Measurements from ENCODE around the gene CDCA7.
A peak's percentile ranks its signal among the peaks of the same experiment; 100 is the strongest.
"Not testable (repeated sequence)": the region's sequence is repeated elsewhere in the genome, so short reads cannot be mapped to it uniquely, and the experiment has no call there.

The CDCA7 gene

DNA sequence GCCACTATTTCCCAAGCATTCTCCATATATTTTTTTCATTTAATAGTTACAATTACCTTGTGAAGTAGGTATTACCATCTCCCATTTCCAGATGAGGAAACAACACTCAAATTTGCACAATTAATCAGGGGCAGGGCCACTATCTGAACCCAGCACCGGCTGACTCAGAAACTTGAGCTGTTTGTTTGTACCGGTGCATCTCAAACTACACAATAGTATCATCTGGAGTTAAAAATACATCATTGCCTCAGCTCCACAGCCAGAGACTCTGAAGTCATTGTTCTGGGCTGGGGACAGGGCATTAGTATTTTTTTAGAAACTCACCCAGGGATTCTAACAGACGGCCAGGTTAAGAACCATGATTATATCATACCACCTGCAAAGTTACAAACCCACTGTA lies 55.9 kb downstream of the CDCA7 start:
- H3K4me3 ChIP-seq (ENCODE audit: low read length) = no peak overlapping the region
- DNase-seq (ENCODE audit: low read depth) = no peak
- TF ChIP-seq, protein P1, sequence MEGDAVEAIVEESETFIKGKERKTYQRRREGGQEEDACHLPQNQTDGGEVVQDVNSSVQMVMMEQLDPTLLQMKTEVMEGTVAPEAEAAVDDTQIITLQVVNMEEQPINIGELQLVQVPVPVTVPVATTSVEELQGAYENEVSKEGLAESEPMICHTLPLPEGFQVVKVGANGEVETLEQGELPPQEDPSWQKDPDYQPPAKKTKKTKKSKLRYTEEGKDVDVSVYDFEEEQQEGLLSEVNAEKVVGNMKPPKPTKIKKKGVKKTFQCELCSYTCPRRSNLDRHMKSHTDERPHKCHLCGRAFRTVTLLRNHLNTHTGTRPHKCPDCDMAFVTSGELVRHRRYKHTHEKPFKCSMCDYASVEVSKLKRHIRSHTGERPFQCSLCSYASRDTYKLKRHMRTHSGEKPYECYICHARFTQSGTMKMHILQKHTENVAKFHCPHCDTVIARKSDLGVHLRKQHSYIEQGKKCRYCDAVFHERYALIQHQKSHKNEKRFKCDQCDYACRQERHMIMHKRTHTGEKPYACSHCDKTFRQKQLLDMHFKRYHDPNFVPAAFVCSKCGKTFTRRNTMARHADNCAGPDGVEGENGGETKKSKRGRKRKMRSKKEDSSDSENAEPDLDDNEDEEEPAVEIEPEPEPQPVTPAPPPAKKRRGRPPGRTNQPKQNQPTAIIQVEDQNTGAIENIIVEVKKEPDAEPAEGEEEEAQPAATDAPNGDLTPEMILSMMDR (conservative IDR thresholded peaks at IDR 0.05; ENCODE audit: low read length) = no peak

DNA sequence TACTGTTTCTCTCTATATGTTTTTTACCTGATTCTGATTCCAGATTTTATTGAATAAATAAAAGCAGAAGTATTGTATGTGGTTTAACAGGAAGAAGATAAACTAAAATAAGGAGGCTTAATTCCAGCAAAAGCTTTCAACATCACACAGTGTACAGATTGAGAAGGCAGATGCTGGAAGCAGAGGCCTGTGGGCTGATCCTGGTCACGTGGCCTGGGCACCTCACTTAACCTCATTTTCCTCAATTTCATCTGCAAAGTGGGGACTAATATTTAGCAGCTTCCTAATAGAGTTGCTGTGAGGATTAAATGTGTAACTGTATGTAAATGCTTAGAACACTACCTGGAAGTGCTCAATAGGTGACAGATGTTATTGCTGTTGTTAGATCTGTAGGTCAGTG lies 58.0 kb downstream of the CDCA7 start:
- no peak for DNase-seq (ENCODE audit: low read depth)
- TF ChIP-seq, protein P1 (conservative IDR thresholded peaks at IDR 0.05; ENCODE audit: low read length) = no peak
- no peak overlapping the region for H3K4me3 ChIP-seq (ENCODE audit: low read length)

DNA sequence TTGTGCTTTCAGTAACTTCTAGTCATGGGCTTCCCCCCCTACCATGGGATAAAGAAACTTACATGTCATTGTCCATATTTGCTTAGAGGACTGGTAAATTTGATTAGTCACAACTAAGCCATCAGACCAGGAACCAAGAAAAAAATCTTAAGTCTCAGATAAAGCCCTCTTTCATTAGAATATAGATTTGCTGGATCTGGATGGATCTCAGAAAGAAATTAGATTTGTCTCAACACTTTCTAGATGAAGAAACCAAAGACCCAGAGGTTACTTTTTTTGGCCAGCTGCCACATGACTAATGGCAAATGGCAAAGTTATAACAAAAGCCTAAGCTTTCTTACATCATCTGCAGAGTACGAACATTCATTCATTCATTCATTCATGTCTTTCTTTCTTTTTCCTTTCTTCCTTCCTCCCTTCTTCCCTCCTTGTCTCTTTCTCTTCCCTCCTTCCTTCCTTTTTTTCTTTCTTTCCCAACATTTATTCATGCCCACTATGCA lies 60.2 kb downstream of the CDCA7 start:
- no peak overlapping the region for H3K4me3 ChIP-seq (ENCODE audit: low read length)
- TF ChIP-seq, protein P1 (conservative IDR thresholded peaks at IDR 0.05; ENCODE audit: low read length) = no peak
- peak; percentile 27 for DNase-seq (ENCODE audit: low read depth)

DNA sequence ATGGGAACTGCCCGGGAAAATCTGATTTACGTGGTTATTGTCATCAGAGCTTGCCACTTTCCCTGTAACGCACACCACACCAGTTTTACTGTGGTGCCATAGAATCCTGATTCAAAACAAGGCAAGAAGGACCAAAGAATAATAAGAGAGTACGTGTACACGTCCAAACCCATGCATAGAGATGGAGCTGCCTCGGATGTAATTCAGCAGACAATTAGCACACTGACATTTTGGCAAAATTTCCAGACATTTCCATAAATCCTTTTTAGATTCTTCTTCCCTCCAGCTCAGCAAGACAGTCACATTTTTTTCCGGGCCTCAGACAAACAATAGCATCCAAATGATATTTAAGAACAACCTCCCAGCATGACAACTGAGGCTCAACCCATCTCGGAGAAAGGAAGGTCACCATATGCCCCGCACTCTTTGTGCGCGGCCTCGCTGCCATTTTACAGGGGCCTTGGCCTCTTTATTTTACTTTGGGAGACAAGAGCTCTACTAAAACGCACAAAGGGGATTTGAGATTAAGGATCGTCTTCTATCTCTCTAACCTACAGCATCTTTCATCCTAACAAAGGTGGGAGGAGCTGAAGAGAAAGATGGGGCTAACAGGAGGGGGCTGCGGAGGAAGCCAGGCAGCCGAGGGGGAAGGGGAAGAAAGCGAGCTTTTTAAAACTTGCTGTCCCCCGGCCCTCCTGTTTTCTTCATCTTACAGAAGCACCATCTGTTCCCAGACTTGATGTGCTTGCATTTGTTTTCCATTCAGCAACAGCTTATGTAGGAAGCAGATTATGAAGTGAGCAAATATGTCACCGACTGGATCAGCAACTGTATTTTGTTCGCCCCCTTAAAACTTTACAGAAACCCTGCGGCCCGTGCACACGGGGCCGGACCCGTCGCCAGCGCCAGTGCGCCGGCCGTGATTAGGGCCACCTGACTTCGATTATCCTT lies 61.0 kb downstream of the CDCA7 start:
- no peak overlapping the region for H3K4me3 ChIP-seq (ENCODE audit: low read length)
- TF ChIP-seq, protein P1 (conservative IDR thresholded peaks at IDR 0.05; ENCODE audit: low read length) = no peak
- DNase-seq (ENCODE audit: low read depth) = no peak

DNA sequence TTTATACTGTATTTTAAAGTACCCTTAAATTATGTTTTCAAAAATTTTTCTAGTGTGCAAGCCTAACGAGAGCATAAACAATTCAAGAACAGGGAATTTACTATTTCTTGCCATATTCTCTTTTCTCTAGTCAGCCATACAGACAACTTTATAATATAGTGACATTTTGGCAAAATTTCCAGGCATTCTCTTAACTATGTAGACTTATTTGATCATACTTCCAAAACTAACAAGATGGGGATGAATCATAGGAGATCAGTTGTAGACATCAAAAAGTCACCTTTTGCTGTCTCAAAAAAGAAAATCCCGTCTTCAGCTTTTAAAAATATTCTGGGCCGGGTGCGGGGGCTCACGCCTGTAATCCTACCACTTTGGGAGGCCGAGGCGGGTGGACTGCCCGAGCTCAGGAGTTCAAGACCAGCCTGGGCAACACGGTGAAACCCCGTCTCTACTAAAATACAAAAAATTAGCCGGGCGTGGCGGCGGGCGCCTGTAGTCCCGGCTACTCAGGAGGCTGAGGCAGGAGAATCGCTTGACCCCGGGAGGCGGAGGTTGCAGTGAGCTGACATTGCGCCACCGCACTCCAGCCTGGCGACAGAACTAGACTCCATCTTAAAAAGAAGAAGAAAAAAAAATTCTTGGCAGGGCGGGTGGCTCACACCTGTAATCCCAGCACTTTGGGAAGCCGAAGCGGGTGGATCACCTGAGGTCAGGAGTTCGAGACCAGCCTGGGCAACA lies 61.9 kb downstream of the CDCA7 start:
- not testable (repeated sequence) for DNase-seq (ENCODE audit: low read depth); H3K4me3 ChIP-seq (ENCODE audit: low read length)

DNA sequence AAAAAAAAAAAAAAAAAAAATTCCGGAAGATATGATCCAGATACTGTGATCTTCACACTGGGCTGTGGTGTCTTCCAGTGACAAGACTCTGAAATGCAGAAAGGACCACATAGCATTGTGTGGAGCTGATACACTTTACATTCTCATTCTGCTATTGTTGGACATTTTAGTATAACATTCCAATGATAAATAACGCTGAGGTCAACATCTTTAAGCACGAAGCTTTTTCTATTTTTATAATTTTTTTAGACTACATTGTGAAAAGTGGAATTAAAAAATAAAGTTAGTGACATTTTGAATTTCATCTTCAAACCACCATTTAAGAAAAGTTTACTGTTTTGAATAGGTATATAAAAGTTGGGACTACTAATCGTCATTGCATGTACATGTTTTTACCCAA lies 62.7 kb downstream of the CDCA7 start:
- no peak overlapping the region for H3K4me3 ChIP-seq (ENCODE audit: low read length)
- DNase-seq (ENCODE audit: low read depth) = no peak
- TF ChIP-seq, protein P1 (conservative IDR thresholded peaks at IDR 0.05; ENCODE audit: low read length) = no peak

DNA sequence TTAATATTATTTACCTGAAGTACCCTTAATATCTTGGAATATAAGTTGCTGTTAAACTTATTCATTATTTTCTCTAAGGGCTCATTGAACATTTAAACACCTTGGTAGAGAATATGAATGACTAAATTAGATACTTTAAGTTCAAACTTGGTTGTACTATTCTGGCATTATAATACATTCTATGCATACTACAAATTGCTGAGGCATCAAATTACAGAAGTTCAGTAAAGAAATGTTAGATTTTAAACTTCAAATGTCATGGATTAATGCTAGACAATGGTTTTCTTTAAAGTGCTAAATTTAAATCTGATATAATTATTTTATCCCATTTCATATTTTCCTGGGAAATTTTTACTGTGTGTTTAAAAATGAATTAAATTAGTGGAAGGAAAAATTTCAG lies 63.1 kb downstream of the CDCA7 start:
- DNase-seq (ENCODE audit: low read depth) = no peak
- H3K4me3 ChIP-seq (ENCODE audit: low read length) = no peak overlapping the region
- TF ChIP-seq, protein P1 (conservative IDR thresholded peaks at IDR 0.05; ENCODE audit: low read length) = no peak
